Tibial nerve (tissue), 4 donors: Measurements from ENCODE around the gene SYT12. TPM values are rescaled to one million over a fixed set of nuclear protein-coding genes. Genes with fewer than 3 reads are reported as not detected.

Experiments
- DNase-seq, 2 donors: peaks; one replicate each; pipeline ENCODE4 v3.0.0-alpha.2; 2019; ENCODE audit warnings: low spot score in 2 of 2
- H3K27ac ChIP-seq, 4 donors: fragments of 200-600 bp; sonication (generic) in 3 of 4; one replicate each; pipeline ENCODE4 v1.5.1; 2017 to 2019; ENCODE audit warnings: mild to moderate bottlenecking in 1 of 4
- H3K27me3 ChIP-seq, 2 donors: fragments of 200-600 bp; sonication (generic) in 1 of 2; one replicate each; pipeline versions ENCODE4 v1.5.1 to v1.6.0; 2017 to 2019
- H3K36me3 ChIP-seq, 3 donors: fragments of 200-600 bp; sonication (generic); one replicate each; pipeline ENCODE4 v1.5.1; 2018 to 2019
- H3K4me1 ChIP-seq, 4 donors: fragments of 200-600 bp; sonication (generic) in 3 of 4; one replicate each; pipeline ENCODE4 v1.5.1; 2017 to 2019
- H3K4me3 ChIP-seq, 4 donors: fragments of 200-600 bp; sonication (generic) in 3 of 4; one replicate each; pipeline ENCODE4 v1.5.1; 2017 to 2019; ENCODE audit warnings: mild to moderate bottlenecking in 1 of 4, moderate library complexity in 1 of 4
- H3K9me3 ChIP-seq, 4 donors: fragments of 200-600 bp; sonication (generic) in 3 of 4; one replicate each; pipeline ENCODE4 v1.5.1; 2017 to 2019
- EP300 ChIP-seq, 2 donors: sonication (generic); formaldehyde crosslinking; IDR thresholded peaks; one replicate each; pipeline ENCODE4 v1.6.1; 2017; ENCODE audit warnings: antibody characterized with exemption in 2 of 2, mild to moderate bottlenecking in 1 of 2
- POLR2A ChIP-seq, 2 donors: fragments of 450-650 bp; IDR thresholded peaks; one replicate each; pipeline ENCODE4 v1.6.1; 2017; ENCODE audit warnings: antibody characterized with exemption in 2 of 2, mild to moderate bottlenecking in 2 of 2, moderate library complexity in 2 of 2
- WGBS, 2 donors: methylation state at CpG; one replicate each; pipeline ENCODE4 v1.1.5; 2018; 5-methylcytosine and 5-hydroxymethylcytosine counted together
- total RNA-seq, 4 donors: library from RNA; depleted of rRNA; stranded (reverse); fragments of >200 nt; gene quantifications; one replicate each; pipeline ENCODE4 v1.1.0, GENCODE V29; 2016
- TF ChIP-seq, protein P1 (sequence below), 5 experiments: fragments of 200-600 bp in 3 of 5; fragments of 450-650 bp in 2 of 5; sonication (generic) in 3 of 5; IDR thresholded peaks; one replicate each; pipeline ENCODE4 v1.5.1; 2016 to 2019; ENCODE audit warnings: antibody characterized with exemption in 5 of 5, mild to moderate bottlenecking in 3 of 5, moderate library complexity in 2 of 5

The SYT12 gene
- total RNA-seq, 4 donors from 2014 or later = 0.20 to 2.4 (median 0.66) TPM; not detected in 1

DNA sequence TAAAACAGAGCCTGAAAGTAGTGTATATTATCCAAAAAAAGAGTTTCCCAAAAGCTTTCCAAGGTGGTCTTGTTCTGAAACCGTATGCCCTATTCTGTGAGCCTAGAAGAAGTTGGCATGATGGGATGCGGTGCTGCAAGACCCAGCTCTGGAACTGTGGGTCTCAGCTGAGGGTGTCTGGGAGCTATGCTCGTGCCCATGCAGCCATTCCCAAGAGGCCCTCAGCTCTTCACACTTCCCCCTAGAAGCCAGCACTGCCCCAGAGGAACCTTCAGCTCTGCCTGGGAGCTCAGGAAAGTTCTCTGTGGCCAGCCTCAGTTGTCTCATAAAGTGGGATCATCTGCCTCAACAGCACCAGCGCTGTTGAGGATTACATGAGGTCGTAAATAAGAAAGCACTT lies 6.4 kb upstream of the SYT12 start:
- no peak for DNase-seq
- H3K4me1 ChIP-seq = no peaks in the 10 kb centered on the region
- no peaks in the 10 kb centered on the region for H3K36me3 ChIP-seq
- no peaks in the 10 kb centered on the region for H3K9me3 ChIP-seq
- TF ChIP-seq POLR2A (IDR thresholded peaks at IDR 0.05) (no peak), EP300 (IDR thresholded peaks at IDR 0.05) (no peak)
- TF ChIP-seq, protein P1, sequence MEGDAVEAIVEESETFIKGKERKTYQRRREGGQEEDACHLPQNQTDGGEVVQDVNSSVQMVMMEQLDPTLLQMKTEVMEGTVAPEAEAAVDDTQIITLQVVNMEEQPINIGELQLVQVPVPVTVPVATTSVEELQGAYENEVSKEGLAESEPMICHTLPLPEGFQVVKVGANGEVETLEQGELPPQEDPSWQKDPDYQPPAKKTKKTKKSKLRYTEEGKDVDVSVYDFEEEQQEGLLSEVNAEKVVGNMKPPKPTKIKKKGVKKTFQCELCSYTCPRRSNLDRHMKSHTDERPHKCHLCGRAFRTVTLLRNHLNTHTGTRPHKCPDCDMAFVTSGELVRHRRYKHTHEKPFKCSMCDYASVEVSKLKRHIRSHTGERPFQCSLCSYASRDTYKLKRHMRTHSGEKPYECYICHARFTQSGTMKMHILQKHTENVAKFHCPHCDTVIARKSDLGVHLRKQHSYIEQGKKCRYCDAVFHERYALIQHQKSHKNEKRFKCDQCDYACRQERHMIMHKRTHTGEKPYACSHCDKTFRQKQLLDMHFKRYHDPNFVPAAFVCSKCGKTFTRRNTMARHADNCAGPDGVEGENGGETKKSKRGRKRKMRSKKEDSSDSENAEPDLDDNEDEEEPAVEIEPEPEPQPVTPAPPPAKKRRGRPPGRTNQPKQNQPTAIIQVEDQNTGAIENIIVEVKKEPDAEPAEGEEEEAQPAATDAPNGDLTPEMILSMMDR (IDR thresholded peaks at IDR 0.05) = no peak
- H3K27ac ChIP-seq = no peak overlapping the region
- no peaks in the 10 kb centered on the region for H3K27me3 ChIP-seq
- WGBS, 2 donors = 72 to 90% methylated on average over 5 of the region's 5 CpGs
- no peak overlapping the region for H3K4me3 ChIP-seq

DNA sequence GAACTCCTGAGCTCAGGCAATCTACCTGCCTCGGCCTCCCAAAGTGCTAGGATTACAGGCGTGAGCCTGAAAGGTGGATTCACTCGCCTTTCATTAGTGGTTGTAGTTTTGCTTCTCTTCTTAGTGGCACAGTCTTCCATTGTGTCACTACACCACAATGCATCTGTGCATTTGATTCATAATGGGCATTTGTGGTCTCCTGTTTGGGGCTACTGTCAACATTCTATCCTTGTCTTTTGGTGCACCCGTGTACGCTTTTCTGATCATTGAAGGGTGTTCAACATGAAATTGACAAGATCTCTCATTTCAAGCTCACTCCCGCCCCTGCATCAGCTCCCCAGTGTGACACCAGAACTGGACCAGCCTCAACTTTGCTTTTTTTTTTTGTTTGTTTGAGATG lies 2.0 kb upstream of the SYT12 start:
- Histone ChIP-seq H3K4me3 (no peak overlapping the region), H3K27ac (no peak overlapping the region)
- 84 to 88% methylated on average over 6 of the region's 6 CpGs for WGBS, 2 donors

DNA sequence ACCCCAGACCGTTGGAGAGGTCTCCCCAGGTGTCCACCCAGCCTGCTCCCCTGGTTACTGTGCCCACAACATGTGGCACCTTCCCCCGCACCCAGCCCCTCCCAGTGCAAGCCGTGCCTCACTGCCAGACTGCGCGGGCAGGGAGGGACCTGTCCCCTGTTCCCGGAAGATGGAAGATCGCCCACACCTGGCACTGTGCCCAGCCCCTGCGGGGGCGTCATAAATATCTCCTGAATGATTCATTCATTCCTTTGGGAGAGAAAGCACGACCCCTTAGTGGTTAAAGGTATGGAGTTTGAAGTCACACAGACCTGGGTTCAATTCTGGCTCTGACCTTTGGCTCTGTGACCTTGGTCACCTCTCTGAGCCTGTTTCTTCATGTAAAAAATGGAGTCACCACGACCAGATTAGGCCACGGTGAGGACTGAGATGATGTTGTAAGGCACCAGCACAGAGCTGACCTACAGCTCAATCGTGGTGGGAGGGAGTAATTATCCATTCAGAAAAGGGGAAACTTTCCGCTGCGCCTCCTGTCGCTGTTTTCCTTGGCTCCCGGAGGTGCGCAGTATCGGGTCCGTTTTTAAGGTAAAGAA lies 497 bp upstream of the SYT12 start:
- Histone ChIP-seq H3K27me3 (peaks cover 0 to 25% of the 10 kb centered on the region in 2 donors), H3K4me1 (peaks cover 0 to 23% (median 16%) of the 10 kb centered on the region in 4 donors), H3K27ac (peak overlapping the region in 1 of 4 donors; percentile 28), H3K9me3 (no peaks in the 10 kb centered on the region), H3K36me3 (no peaks in the 10 kb centered on the region), H3K4me3 (peak overlapping the region in 3 of 4 donors; percentile 22 to 54 (median 31))
- no peak for DNase-seq
- WGBS, 2 donors = 22 to 23% methylated on average over 19 of the region's 20 CpGs
- TF ChIP-seq EP300 (IDR thresholded peaks at IDR 0.05) = no peak
- no peak for TF ChIP-seq POLR2A (IDR thresholded peaks at IDR 0.05)
- TF ChIP-seq, protein P1 (IDR thresholded peaks at IDR 0.05) = no peak

More for the DNA sequence above, 2.0 kb upstream of the SYT12 start:
- Histone ChIP-seq H3K4me1 (peaks cover 0 to 23% (median 16%) of the 10 kb centered on the region in 4 donors), H3K27me3 (peaks cover 0 to 25% of the 10 kb centered on the region in 2 donors), H3K9me3 (no peaks in the 10 kb centered on the region), H3K36me3 (no peaks in the 10 kb centered on the region)
- DNase-seq = no peak
- TF ChIP-seq, protein P1 (IDR thresholded peaks at IDR 0.05) = no peak
- TF ChIP-seq EP300 (IDR thresholded peaks at IDR 0.05) (no peak), POLR2A (IDR thresholded peaks at IDR 0.05) (no peak)

DNA sequence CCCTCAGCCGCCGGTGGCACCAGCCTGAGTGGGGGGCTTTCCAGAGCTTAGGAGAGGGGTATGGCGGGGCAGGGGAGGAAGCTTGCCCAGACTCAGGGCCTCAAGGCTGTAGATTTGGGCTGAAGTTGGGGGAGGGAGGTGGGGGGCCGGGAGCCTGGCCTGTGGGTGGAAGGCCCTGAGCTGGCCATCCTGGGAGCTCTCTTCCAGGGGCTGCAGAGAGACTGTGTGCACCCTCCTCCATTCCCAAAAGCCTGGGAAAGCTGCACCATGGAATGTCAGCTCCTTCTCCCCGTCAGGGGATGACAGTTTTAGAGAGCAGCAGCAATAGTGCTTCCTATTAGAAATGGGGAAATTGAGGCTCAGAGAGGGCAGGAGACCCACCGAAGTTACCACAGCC lies 1.0 kb downstream of the SYT12 start:
- WGBS, 2 donors = 27 to 61% methylated on average over 4 to 5 of the region's 6 CpGs
- no peaks in the 10 kb centered on the region for H3K9me3 ChIP-seq
- TF ChIP-seq EP300 (IDR thresholded peaks at IDR 0.05) (no peak), POLR2A (IDR thresholded peaks at IDR 0.05) (no peak)
- TF ChIP-seq, protein P1 (IDR thresholded peaks at IDR 0.05) = no peak
- no peak for DNase-seq
- no peaks in the 10 kb centered on the region for H3K36me3 ChIP-seq
- H3K27ac ChIP-seq = no peak overlapping the region
- H3K4me1 ChIP-seq = peaks cover 0 to 23% (median 16%) of the 10 kb centered on the region in 4 donors
- peaks cover 0 to 25% of the 10 kb centered on the region in 2 donors for H3K27me3 ChIP-seq
- H3K4me3 ChIP-seq = peak overlapping the region in 1 of 4 donors; percentile 54

DNA sequence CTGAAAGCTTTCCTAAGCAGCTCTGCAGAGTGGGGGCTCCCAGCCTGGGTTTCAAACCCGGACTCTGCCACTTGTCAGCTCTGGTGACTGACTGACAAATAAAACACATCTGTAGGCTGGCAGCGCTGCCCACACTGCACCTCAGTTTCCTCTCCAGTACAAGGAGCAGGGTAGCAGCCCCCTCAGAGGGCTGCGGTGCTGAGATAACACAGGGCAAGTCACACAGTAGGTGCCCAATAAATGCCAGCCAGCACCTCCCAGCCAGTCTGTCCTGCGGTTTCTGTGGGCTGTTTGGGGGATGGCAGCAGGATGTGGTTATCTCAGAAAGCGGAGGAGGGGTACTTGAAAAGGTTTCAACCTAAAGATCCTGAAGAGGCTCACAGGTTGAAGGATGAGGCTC lies 1.5 kb downstream of the SYT12 start:
- Histone ChIP-seq H3K4me3 (no peak overlapping the region), H3K27me3 (peaks cover 0 to 25% of the 10 kb centered on the region in 2 donors), H3K36me3 (no peaks in the 10 kb centered on the region), H3K27ac (no peak overlapping the region), H3K4me1 (peaks cover 0 to 23% (median 16%) of the 10 kb centered on the region in 4 donors), H3K9me3 (no peaks in the 10 kb centered on the region)
- no peak for DNase-seq
- 69 to 92% methylated on average over 5 of the region's 5 CpGs for WGBS, 2 donors
- TF ChIP-seq POLR2A (IDR thresholded peaks at IDR 0.05) (no peak), EP300 (IDR thresholded peaks at IDR 0.05) (no peak)
- TF ChIP-seq, protein P1 (IDR thresholded peaks at IDR 0.05) = no peak
